Globus pallidus (tissue), 1 donor: ENCODE measurements around the gene RPL32.
"Not testable (repeated sequence)": the region's sequence is repeated elsewhere in the genome, so short reads cannot be mapped to it uniquely, and the experiment has no call there.

Source experiments
- DNase-seq: peaks from one replicate; pipeline ENCODE4 v3.0.0-alpha.2; 2015; ENCODE audit warnings: low spot score

The RPL32 gene

GRCh38 chr3:12808587-12808986, 32.8 kb downstream of the RPL32 start:
- DNase-seq = no peak

- DNase-seq = no peak
These were observed 33.6 kb downstream of the RPL32 start for GRCh38 chr3:12807601-12808359.

- DNase-seq = no peak
These were observed 34.3 kb downstream of the RPL32 start for GRCh38 chr3:12807066-12807465.

- DNase-seq = no peak
These were observed 38.0 kb downstream of the RPL32 start for GRCh38 chr3:12803371-12803770.

- DNase-seq = no peak
These were observed 41.6 kb downstream of the RPL32 start for GRCh38 chr3:12799525-12800440.

- no peak for DNase-seq
These were observed 42.7 kb downstream of the RPL32 start for GRCh38 chr3:12798559-12799179.

- DNase-seq = no peak
These were observed 43.3 kb downstream of the RPL32 start for GRCh38 chr3:12797892-12798558.

- DNase-seq = no peak
These were observed 44.1 kb downstream of the RPL32 start for GRCh38 chr3:12797124-12797891.

- peak; percentile 44 for DNase-seq
These were observed 44.9 kb downstream of the RPL32 start, which contains the start of gene CAND2 for GRCh38 chr3:12796171-12797123. CAND2 (plus strand) TSS chr3:12796680; CDS start chr3:12796721, 41 bp downstream.

GRCh38 chr3:12793701-12794100, 47.7 kb downstream of the RPL32 start:
- DNase-seq = no peak

GRCh38 chr3:12791430-12791829, 49.9 kb downstream of the RPL32 start:
- no peak for DNase-seq

- DNase-seq = not testable (repeated sequence)
These were observed 53.2 kb downstream of the RPL32 start for GRCh38 chr3:12787967-12788690.

- DNase-seq = peak; percentile 54
These were observed 54.0 kb downstream of the RPL32 start for GRCh38 chr3:12787346-12787745.

GRCh38 chr3:12785096-12785495, 56.3 kb downstream of the RPL32 start:
- DNase-seq = no peak
